OCI-M1 (cell line): ENCODE measurements around the gene TRABD2B.

Source experiments
- DNase-seq: peaks from one replicate; lab custom pipeline; 2025; lab: John Stamatoyannopoulos, UW

TRABD2B gene

DNA sequence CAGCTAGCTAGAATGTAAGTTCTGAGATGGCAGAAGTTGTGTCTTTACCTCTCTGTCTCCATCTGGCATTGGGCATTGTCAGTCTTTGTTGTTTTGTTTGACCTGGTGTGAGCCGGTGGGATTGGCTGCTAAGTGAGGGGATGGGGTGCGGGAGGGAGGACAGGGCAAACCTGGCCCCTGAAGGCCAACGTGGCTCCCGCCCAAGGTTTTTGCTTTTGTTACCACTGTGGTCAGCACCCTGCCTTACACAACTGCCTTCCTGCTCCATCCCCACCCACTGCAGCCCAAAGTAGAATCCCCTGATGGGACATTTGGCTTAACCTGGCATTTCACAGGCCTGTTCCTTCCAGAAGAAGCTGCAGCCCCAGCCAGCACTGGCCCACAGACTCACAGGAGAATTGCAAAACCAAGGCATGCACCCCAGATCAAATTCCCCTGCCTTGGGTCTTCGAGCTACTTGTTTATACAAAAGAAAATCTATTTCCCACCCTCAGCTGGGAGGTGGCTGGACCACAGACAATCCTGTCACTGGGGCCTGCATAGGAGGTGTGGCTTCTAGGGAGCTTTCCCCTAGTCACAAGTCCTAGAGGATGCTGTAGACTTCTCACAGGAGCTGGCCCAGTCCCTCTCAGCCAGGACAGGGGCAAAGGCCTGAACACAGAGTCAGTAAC lies 147.5 kb downstream of the TRABD2B start:
- no peak for DNase-seq

GRCh38 chr1:47849005-47849521 lies 148.1 kb downstream of the TRABD2B start:
- DNase-seq, result no peak

DNA sequence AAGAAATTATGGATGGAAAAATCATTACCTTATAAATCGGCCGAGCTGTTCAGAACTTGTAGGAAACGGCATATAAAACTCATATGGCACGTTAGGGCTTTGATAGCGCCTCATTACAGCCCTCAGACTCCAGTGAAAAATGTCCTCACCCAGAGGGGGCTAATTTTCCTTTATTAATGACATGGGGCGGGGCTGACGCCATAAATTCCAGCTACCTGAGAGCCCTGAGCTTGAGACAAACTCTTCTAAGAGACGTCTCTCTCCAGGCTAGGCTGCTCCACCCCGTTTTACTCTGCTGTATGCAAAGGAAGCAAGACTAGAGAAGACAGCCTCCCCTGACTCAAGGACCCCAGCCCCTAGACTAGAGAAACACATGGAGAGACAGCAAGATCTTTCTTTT lies 149.4 kb downstream of the TRABD2B start:
- DNase-seq, result no peak

- DNase-seq, result no peak
Observed at GRCh38 chr1:47844558-47844955, 152.6 kb downstream of the TRABD2B start.

GRCh38 chr1:47843781-47844557 lies 153.2 kb downstream of the TRABD2B start:
- DNase-seq, result no peak

DNA sequence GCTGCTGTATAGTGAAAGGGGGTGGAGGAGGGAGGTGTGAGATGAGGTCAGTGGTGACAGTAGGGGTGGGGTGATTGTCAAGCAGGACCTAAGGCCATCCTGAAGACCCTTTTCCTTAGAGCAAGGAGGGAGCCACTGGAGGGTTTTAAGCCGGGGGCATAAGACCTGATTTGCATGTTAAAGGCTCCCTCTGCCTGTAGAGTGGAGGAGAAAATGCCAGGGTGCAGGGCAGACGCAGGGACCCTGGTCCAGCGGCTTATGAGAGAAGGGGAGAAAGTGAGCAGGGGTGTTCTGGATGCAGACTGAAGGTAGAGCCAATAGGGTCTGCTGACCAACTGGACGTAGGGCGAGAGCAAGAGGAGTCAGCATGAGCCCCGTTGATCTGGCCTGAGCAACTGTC lies 154.1 kb downstream of the TRABD2B start:
- DNase-seq, result no peak

- no peak for DNase-seq
Observed at GRCh38 chr1:47842228-47842919, 154.8 kb downstream of the TRABD2B start.

- DNase-seq, result no peak
Observed at GRCh38 chr1:47841356-47841755, 155.8 kb downstream of the TRABD2B start.

- no peak for DNase-seq
Observed at GRCh38 chr1:47840393-47841190, 156.6 kb downstream of the TRABD2B start.

GRCh38 chr1:47839433-47839760 lies 157.8 kb downstream of the TRABD2B start:
- DNase-seq, result no peak

GRCh38 chr1:47838562-47839432 lies 158.4 kb downstream of the TRABD2B start:
- no peak for DNase-seq

DNA sequence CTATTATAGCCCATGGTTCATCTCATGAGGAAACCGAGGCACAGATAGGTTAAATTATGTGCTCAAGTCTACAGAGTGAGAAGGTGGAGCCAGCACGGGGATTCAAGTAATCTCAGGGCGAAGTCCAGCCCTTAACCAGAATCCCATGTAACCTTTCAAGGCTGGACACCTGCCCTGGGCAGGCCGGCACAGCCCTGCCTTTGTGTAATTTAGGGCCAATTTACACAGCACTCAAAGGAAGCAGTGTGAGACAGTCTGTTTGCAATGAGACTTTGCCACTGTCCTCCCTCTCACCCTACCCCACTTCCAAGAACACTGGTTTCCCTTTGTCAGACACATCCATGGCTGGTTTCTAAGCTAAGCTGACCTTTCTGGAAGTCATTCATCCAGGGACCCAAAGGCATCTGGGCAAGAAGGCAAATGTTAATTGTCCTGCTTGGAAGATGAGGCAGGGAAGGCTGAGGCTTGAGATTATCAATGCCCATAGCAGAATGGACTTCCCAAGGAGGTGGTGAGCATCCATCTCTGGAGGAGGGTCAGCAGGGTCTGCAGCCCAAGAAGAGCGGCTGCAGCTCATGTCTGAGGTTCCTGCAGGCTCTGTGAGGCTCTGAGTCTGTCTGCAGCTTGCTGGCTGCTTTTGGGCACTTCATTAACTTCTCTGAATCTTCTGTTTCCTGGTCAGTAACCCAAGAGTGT lies 159.2 kb downstream of the TRABD2B start:
- no peak for DNase-seq

DNA sequence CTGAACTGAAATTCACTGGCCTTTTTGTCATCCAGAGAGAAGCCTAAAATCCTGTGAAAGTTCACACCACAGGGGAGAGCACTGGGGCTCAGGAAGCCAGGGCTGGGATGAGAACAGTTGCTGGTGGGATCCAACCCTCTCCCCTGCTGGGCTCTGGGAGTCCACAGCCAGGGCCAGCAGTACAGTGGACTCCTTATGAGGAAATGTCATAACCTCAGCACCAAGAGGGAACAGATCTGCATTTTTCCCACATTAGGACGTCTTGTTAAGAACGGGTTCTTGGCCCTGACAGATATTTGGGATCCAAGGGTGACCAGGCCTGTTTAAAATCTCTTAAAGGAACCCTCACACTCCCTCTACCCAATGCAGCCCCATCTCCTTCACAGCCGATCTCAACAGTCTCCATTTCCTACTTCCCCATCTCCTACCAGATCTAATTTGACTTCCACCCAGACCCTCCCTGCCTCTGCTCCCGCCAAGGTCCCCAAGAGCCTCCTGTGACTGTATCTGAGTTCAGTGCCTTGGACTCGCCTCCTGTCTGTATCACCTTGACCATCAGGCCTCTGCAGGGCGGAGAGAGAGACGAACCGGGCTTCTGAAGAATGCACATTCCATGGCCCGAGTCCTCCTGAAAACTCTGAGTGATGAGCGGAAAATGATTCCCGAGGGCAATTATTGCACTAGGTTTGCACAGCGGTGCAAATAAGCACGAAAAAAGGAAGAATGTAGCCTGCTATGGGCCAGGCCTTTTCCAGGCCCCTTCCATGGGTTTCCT lies 159.9 kb downstream of the TRABD2B start:
- no peak for DNase-seq

DNA sequence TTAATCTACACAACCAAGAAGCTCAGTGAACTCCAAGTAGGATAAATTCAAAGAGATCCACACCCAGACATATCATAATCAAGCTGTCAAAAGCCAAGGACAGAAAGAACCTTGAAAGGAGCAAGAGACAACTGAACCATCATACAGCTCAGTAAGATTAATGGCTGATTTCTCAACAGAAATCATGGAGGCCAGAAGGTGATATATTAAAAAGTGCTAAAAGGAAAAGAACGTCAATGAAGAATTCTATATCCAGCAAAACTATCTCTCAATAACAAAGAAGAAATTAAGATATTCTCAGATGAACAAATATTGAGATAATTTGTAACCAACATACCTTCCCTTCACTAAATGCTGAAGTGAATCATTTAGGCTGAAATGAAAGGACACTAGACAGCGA lies 161.8 kb downstream of the TRABD2B start:
- no peak for DNase-seq

- no peak for DNase-seq
Observed at GRCh38 chr1:47834326-47834725, 162.9 kb downstream of the TRABD2B start.

DNA sequence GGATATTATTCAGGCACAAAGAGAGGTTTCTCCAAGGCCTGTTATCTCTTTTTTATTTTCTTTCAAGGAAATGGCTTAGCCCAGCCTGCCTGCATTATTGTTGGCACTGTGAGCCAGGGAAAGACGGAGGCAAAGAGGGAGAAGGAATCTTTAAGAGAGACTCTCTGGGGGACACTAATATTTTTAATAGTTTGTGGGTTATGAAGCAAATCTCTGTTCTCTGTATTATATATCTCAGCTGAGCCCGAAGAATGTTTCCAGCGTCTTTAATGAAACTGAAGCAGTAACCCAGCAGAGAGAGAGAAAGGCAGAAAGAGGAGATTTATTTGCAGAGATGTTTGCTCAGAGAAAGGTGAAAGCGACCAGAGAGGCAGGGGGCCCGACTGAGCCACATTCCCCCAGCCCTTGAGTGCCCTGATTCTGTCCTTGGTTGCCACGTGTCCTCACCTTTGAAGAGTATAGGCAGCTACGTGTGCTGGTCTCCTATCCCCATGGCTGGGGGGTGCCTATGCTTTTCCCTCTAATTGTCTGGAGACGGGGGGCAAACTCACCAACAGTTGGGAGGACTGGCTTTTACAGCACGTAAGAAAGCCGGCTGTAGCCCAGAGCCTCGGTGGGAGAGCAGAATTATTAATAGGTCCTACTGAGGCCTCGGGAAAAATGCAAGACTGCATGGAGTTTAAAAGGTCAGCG lies 166.4 kb downstream of the TRABD2B start:
- no peak for DNase-seq

GRCh38 chr1:47830021-47830420 lies 167.2 kb downstream of the TRABD2B start:
- no peak for DNase-seq

- DNase-seq, result no peak
Observed at GRCh38 chr1:47828978-47829377, 168.2 kb downstream of the TRABD2B start.

DNA sequence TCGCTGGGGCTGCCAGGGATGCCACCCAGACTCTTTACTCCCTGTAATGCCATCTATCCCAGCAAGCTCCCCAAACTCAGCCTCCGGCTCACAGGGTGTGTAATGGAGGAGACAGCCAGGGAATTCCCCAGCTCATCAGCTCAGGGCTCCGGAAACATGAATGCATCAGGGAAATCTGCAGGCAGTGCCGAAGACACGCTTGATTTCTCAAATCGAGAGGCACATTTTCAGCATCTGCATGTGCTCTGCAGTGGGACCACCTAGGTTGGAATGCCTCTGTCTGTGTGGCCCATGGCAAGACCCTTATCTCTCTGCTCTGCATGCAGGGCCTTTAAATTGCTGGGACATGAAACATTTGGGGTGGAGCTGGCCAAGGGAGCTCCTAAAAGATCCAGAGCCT lies 170.1 kb downstream of the TRABD2B start:
- DNase-seq, result no peak
